ENCODE results near the gene RGS4. TPM values are rescaled to one million over a fixed set of nuclear protein-coding genes. Genes with fewer than 3 reads are reported as not detected.
A peak's percentile ranks its signal among the peaks of the same experiment; 100 is the strongest.

RGS4 gene
- total RNA-seq, 4 donors from 2014 or later: 12.0 to 121 (median 66.8) TPM

- WGBS, 2 donors (ENCODE audit: low coverage in 1 of 2): 50 to 63% methylated on average over 1 to 3 of the region's 3 CpGs
- Histone ChIP-seq H3K4me1 (peaks cover 0 to 4% (median 0%) of the 10 kb centered on the region in 3 donors), H3K27ac (no peak overlapping the region), H3K27me3 (no peaks in the 10 kb centered on the region), H3K4me3 (no peak overlapping the region), H3K9me3 (no peaks in the 10 kb centered on the region), H3K36me3 (no peaks in the 10 kb centered on the region)
- TF ChIP-seq POLR2AphosphoS5 (IDR thresholded peaks at IDR 0.05): no peak
- no peak for TF ChIP-seq EP300 (IDR thresholded peaks at IDR 0.05)
- TF ChIP-seq, protein P1, sequence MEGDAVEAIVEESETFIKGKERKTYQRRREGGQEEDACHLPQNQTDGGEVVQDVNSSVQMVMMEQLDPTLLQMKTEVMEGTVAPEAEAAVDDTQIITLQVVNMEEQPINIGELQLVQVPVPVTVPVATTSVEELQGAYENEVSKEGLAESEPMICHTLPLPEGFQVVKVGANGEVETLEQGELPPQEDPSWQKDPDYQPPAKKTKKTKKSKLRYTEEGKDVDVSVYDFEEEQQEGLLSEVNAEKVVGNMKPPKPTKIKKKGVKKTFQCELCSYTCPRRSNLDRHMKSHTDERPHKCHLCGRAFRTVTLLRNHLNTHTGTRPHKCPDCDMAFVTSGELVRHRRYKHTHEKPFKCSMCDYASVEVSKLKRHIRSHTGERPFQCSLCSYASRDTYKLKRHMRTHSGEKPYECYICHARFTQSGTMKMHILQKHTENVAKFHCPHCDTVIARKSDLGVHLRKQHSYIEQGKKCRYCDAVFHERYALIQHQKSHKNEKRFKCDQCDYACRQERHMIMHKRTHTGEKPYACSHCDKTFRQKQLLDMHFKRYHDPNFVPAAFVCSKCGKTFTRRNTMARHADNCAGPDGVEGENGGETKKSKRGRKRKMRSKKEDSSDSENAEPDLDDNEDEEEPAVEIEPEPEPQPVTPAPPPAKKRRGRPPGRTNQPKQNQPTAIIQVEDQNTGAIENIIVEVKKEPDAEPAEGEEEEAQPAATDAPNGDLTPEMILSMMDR (IDR thresholded peaks at IDR 0.05): no peak
- TF ChIP-seq POLR2A (IDR thresholded peaks at IDR 0.05): no peak
- ATAC-seq: no peak
Observed at GRCh38 chr1:163063610-163064009, 5.6 kb upstream of the RGS4 start.

DNA sequence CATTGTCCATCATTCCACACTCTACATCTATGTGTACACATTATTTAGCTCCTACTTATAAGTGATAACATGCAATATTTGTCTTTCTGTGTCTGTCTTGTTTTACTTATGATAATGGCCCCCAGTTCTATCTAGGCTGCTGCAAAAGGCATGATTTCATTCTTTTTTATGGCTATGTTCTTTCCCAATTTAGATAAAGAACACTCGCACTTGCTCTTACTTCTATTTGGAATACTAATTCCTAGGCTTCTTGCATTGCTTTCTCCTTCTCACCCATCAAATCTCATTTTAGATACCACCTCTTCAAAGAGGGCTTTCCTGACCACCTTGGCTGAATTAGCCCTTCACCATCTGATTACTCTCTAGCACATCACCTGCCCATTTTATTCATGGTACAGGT is 3.0 kb upstream of the RGS4 start:
- H3K27me3 ChIP-seq: no peaks in the 10 kb centered on the region
- ATAC-seq: no peak
- H3K36me3 ChIP-seq: no peaks in the 10 kb centered on the region
- H3K9me3 ChIP-seq: no peaks in the 10 kb centered on the region
- H3K4me1 ChIP-seq: peaks cover 0 to 26% (median 0%) of the 10 kb centered on the region in 3 donors
- H3K4me3 ChIP-seq: no peak overlapping the region
- no peak overlapping the region for H3K27ac ChIP-seq
- WGBS, 2 donors (ENCODE audit: low coverage in 1 of 2): 83 to 100% methylated on average over 1 of the region's 1 CpG
- TF ChIP-seq, protein P1 (IDR thresholded peaks at IDR 0.05): no peak
- TF ChIP-seq POLR2AphosphoS5 (IDR thresholded peaks at IDR 0.05) (no peak), EP300 (IDR thresholded peaks at IDR 0.05) (no peak), POLR2A (IDR thresholded peaks at IDR 0.05) (no peak)

- Histone ChIP-seq H3K4me3 (no peak overlapping the region), H3K36me3 (no peaks in the 10 kb centered on the region), H3K4me1 (peaks cover 0 to 31% (median 0%) of the 10 kb centered on the region in 3 donors), H3K27ac (no peak overlapping the region), H3K9me3 (no peaks in the 10 kb centered on the region), H3K27me3 (no peaks in the 10 kb centered on the region)
- WGBS, 2 donors (ENCODE audit: low coverage in 1 of 2): 74 to 94% methylated on average over 2 of the region's 2 CpGs
- TF ChIP-seq EP300 (IDR thresholded peaks at IDR 0.05): no peak
- TF ChIP-seq, protein P1 (IDR thresholded peaks at IDR 0.05): no peak
- no peak for TF ChIP-seq POLR2A (IDR thresholded peaks at IDR 0.05)
- TF ChIP-seq POLR2AphosphoS5 (IDR thresholded peaks at IDR 0.05): no peak
- no peak for ATAC-seq
Observed at GRCh38 chr1:163066686-163067085, 2.5 kb upstream of the RGS4 start.

GRCh38 chr1:163068716-163069115 is 445 bp upstream of the RGS4 start:
- ATAC-seq: no peak
- Histone ChIP-seq H3K27ac (peak overlapping the region; percentile 11 to 74 (median 66)), H3K9me3 (no peaks in the 10 kb centered on the region), H3K36me3 (peaks cover 0 to 13% of the 10 kb centered on the region in 2 donors), H3K4me3 (peak overlapping the region; percentile 53 to 75), H3K27me3 (no peaks in the 10 kb centered on the region), H3K4me1 (peaks cover 0 to 46% (median 0%) of the 10 kb centered on the region in 3 donors)
- TF ChIP-seq, protein P1 (IDR thresholded peaks at IDR 0.05): no peak
- 0 to 11% methylated on average over 3 to 5 of the region's 5 CpGs for WGBS, 2 donors (ENCODE audit: low coverage in 1 of 2)

GRCh38 chr1:163069655-163070277 is 605 bp downstream of the RGS4 start:
- H3K36me3 ChIP-seq: peaks cover 0 to 22% of the 10 kb centered on the region in 2 donors
- H3K27ac ChIP-seq: peak overlapping the region; percentile 11 to 74 (median 66)
- H3K4me1 ChIP-seq: peaks cover 0 to 46% (median 0%) of the 10 kb centered on the region in 3 donors
- no peaks in the 10 kb centered on the region for H3K27me3 ChIP-seq
- TF ChIP-seq EP300 (IDR thresholded peaks at IDR 0.05): no peak
- TF ChIP-seq, protein P1 (IDR thresholded peaks at IDR 0.05): no peak
- no peak for TF ChIP-seq POLR2A (IDR thresholded peaks at IDR 0.05)
- TF ChIP-seq POLR2AphosphoS5 (IDR thresholded peaks at IDR 0.05): no peak
- 14 to 56% methylated on average over 1 to 2 of the region's 2 CpGs for WGBS, 2 donors (ENCODE audit: low coverage in 1 of 2)
- H3K4me3 ChIP-seq: peak overlapping the region; percentile 53 to 75
- no peaks in the 10 kb centered on the region for H3K9me3 ChIP-seq
- ATAC-seq: no peak

All from gastroesophageal sphincter (tissue), 4 donors.